ENCODE measurements around the gene ZDHHC11.
"Not testable (repeated sequence)": the region's sequence is repeated elsewhere in the genome, so short reads cannot be mapped to it uniquely, and the experiment has no call there.

- TF ChIP-seq CTCF (IDR thresholded peaks at IDR 0.05 in 2 of 3, conservative IDR thresholded peaks at IDR 0.05 in 1 of 3; ENCODE audit: borderline replicate concordance in 1 of 3, insufficient read depth in 1 of 3, low read depth in 2 of 3, low read length in 2 of 3); YY1 (IDR thresholded peaks at IDR 0.05; ENCODE audit: extremely low read depth, insufficient replicate concordance, low read depth, low read length); CBX3 (IDR thresholded peaks at IDR 0.05; ENCODE audit: low read depth); SIN3A (IDR thresholded peaks at IDR 0.05; ENCODE audit: low read depth); MAX (IDR thresholded peaks at IDR 0.05); CEBPB (IDR thresholded peaks at IDR 0.05; ENCODE audit: low read depth); POLR2A (IDR thresholded peaks at IDR 0.05; ENCODE audit: borderline replicate concordance, extremely low read depth, insufficient read depth, insufficient read length); POLR2AphosphoS5 (IDR thresholded peaks at IDR 0.05; ENCODE audit: low read depth, low read length): not testable (repeated sequence)
Measured at GRCh38 chr5:834013-834412, 16.8 kb downstream of the ZDHHC11 start.
